GM19438 (cell line): Measurements from ENCODE around the gene PTPRF.
"Not testable (repeated sequence)": the region's sequence is repeated elsewhere in the genome, so short reads cannot be mapped to it uniquely, and the experiment has no call there.

Experiments
- ATAC-seq: cut with Tn5 transposase; IDR thresholded peaks from one replicate; pipeline ENCODE4 v1.9.1; 2021; ENCODE audit warnings: low read depth; ENCODE audit not compliant: unreplicated experiment

Gene PTPRF

DNA sequence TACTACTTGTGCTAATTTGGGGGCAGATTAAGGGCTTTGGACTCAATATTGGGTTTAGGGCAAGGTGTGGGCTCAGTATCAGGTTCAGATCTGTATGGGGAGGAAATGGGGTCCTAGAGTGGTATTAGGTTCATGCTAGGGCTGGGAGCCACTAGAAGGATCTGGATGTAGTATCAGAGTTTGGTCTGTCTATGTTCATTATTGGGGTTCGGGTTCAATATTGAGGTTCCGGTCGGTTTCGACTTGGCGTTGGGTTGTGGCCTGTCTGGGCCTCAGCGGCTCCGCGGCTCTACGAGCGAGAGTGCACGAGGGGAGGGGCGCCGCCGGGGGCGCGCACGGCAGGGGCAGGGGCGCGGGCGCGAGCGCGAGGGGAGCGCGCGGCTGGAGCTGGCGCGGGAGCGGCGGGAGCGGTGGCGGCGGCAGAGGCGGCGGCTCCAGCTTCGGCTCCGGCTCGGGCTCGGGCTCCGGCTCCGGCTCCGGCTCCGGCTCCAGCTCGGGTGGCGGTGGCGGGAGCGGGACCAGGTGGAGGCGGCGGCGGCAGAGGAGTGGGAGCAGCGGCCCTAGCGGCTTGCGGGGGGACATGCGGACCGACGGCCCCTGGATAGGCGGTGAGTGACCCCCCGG lies at the start of gene PTPRF:
PTPRF (plus strand) TSS at position 401 of the 624 bp plus-strand sequence. CDS start 14,193 bp downstream, outside the sequence.
- ATAC-seq, result no peak

DNA sequence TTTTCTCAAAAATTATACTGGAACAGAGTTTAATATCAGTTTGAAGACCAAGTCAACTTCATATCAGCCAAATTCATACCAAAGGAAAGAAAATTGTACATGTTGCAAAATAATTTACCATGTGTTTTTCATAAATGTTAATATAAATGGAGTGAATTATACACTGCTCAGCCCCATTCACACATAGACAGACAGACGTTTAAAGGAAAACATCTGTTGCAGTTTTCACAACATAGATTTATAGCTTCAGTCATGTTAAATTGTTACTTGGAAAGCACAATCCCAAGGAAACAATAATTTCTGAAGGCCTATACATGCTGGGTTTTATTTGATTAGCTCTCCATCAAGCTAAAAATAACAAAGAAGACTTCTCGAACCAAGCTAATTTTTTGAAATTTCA lies 49.2 kb upstream of the PTPRF start:
- ATAC-seq, result no peak

DNA sequence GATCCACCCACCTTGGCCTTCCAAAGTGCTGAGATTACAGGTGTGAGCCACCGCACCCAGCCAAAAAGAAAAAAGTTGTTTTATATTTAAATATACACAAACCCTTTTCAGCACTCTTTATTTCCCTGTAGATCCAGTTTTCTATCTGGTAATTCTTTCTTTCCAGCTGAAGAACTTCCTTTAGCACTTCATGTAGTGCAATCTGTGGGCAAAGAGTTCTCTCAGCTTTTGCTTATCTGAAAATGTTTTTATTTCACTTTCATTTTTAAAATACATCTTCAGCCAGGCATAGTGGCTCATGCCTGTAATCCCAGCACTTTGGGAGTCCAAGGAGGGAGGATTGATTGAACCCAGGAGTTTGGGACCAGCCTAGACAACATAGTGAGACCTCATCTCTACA lies 48.5 kb upstream of the PTPRF start:
- no peak for ATAC-seq

DNA sequence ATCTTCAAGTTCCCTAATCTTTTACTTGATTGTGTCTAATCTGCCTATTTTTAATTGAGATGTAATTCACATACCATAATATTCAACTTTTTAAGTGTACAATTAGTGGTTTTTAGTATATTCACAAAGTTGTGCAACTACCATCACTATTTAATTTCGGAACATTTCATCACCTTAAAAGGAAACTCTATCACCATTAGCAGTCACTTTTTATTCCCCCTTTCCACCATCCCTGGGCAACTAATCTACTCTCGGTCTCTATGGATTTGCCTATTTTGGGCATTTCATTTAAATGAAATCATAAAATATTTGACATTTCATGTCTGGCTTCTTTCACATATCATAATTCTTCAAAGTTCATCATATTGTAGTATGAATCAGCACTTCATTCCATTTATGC lies 46.3 kb upstream of the PTPRF start:
- ATAC-seq, result no peak

DNA sequence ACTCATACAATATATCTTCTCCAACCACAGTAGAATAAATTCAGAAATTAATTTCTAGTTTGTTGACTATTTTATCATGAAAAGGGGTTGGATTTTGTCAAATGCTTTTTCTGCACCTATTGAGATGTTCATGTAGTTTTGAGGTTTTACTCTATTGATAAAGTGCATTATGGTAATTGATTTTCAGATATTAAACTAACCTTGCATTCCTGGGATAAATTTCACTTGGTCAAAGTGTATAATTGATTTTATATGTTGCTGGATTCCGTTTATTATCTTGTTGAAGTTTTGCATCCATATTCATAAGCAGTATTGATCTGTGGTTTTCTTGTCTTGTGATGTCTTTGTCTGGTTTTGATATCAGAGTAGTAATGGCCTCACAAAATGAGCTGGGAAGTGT lies 42.5 kb upstream of the PTPRF start:
- ATAC-seq, result no peak

DNA sequence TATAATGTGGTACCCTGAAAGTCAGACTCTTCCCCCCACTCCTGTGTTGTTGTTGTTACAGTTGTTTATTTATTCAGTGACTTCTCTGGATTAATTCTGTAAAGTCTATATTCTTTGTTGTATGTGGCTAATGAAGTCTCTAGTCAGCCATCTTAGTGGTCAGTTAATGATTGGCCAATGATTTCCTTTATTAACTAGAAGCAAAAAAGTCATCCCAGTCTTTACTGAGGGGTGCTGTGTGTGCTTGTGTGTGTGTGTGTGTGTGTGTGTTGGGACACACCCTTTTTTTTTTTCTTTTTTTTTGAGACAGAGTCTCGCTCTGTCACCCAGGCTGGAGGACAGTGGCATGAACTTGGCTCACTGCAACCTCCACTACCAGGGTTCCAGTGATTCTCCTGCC lies 39.6 kb upstream of the PTPRF start:
- ATAC-seq, result no peak

DNA sequence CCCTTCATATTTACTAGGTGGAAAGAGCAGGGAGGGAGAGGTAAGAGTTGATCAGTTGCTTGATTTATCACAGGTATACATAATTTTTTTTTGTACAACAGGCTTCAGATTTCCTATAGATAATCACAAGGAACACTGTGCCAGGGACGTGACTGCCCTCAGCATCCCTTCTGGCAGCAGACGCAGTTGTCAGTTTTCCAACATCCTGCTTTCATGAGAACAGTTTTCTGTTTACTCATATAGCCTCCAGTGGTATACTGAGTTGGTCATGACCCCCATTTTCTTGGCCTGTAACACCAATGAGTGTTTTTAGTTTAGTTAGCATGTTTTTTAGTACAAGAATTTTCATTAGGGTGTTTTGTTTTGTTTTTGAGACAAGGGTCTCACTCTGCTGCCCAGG lies 37.9 kb upstream of the PTPRF start:
- no peak for ATAC-seq

DNA sequence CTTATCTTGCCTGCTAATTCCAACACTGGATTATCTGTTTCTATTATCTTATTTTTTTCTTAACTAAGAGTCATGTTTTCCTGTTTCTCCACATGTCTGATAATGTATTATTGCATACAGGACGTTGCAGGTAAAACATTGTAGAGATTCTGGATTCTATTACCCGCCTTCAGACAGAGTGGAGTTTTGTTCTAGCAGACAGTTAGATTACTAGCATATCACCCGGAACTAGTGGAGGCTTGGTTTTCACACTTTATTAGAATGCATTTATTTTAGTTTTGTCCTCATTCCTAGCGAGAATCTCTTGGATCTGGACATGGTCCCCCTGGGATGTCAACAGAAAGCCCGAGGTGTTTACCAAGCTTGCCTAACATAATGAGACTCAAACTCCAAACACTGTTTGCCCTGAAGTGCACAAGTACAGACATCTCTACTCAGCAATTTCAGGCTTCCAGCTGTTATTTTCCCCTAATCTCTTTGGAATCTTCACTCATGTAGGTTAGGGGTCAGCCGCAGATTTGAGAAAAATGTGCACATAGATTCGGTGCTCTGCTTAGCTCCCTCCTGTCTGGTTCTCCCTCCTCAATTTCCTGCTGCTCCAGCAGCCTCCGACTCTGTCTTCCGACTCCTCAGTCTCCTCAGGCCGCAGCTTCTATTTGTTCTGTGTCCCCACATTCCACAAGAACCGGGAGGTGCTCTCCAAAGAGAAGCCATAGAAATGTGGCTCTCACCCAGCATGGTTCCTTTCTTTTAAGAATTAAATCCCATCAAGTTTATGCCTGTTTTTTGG lies 36.8 kb upstream of the PTPRF start:
- no peak for ATAC-seq

DNA sequence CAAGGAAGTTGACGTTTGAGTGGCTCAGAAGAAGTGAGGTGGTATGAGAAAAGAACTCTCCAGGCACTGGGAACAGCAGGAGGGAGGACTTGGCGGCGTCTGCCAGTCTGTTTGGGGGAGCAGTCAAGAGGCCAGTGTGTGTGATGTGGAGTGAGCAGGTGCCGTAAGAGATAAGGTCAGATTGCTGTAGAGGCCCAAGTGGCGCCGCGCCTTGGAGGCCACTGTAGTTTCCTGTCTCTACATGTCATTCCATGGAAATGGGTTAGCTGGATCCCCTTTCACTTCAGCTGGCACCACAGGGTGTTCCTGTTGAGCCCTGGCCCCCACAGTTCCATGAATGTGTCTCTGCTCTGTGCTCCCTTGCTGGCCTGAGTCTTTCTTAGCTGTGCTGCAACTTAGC lies 35.5 kb upstream of the PTPRF start:
- no peak for ATAC-seq

DNA sequence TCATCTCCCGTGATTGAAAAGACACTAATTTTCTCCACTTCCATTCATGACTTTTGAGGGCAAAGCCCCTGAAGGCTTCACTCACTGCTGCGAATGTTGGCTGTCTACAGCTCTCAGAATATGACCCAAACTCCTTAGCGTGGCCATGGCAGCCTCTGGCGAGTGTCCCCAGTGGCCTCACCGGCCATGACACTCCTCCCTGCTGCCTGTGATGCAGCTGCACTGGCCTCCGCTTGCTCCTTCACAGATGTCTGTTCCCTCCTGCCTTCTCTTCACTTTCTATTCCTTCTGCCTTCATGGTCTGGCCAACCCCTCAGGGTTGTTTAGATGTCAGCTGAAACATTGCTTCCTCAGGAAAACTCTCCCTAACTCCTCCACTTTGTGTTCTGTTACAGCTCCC lies 30.8 kb upstream of the PTPRF start:
- ATAC-seq, result no peak

DNA sequence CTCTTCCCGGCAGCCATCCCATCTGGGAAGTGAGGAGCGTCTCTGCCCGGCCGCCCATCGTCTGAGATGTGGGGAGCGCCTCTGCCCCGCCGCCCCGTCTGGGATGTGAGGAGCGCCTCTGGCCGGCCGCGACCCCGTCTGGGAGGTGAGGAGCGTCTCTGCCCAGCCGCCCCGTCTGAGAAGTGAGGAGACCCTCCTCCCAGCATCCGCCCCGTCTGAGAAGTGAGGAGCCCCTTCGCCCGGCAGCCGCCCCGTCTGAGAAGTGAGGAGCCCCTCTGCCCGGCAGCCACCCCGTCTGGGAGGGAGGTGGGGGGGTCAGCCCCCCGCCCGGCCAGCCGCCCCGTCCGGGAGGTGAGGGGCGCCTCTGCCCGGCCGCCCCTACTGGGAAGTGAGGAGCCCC lies 28.9 kb upstream of the PTPRF start:
- not testable (repeated sequence) for ATAC-seq

DNA sequence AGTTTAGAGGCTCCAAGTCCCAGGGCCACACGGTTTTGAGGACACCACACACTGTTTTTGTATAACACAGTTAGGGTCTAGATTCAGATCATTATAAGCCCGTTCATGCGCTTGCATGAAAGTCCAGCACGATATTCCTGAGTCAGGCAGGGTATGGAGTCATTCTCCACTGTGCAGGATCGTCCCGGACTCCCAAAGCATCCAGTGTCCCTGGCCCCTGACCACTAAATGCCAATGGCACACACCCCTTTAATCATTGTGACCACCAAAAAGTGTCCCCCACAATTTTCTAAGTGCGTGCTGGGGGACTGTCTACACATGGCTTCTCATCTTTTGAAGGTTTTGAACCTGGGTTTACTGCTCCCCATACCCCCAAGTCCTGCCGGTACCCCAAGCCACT lies 27.1 kb upstream of the PTPRF start:
- ATAC-seq, result no peak

DNA sequence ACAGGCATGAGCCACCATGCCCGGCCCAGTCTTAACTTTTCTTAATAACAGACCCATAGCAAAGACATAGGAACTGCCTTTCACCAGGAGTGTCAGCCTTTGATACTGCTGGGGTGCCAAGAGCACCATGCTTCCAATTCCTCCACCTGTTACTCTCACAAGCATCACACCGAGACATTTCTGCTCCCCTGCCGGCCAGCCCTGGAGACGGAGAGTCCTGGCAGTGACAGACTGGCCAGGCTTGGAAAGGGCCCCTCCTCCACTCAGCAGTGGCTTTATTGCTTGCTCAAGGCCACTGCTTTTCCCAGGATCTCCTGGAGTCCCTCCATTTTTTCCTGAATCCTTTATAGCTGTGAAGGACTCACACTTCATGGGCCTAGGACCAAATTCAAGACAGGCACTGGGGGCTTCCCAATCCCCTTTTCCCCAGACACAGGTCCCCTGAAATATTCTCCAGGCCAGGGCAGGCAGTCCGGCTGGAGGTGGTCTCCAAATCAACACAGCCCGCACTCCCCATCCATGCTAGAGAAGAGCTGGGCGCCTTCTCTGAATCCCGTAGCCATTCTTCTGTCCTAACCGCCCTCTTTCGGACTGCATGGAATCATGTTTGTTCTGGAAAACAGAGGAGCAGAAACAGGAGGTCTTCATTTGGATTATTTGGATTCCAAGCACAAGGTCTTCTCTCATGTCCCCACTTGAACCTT lies 25.5 kb upstream of the PTPRF start:
- no peak for ATAC-seq

DNA sequence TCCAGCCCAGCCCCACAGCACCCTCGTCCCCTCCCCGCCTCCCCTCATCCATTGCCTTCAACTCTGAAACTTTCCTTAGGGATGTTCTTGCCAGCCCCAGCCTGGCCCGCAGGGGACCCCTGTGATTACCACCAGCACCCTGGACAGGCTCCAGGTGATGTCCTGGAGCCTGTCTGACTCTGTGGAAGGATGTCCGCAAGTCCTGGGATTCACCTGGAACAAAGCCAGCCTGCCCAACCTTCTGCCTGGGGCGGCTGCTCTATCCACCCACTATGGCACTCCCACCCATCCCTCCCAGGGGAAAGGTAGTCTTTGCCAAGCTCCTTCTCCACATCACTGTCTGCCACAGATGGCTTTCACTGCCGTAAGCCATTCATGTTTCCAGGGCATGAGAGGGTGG lies 24.4 kb upstream of the PTPRF start:
- ATAC-seq, result no peak

DNA sequence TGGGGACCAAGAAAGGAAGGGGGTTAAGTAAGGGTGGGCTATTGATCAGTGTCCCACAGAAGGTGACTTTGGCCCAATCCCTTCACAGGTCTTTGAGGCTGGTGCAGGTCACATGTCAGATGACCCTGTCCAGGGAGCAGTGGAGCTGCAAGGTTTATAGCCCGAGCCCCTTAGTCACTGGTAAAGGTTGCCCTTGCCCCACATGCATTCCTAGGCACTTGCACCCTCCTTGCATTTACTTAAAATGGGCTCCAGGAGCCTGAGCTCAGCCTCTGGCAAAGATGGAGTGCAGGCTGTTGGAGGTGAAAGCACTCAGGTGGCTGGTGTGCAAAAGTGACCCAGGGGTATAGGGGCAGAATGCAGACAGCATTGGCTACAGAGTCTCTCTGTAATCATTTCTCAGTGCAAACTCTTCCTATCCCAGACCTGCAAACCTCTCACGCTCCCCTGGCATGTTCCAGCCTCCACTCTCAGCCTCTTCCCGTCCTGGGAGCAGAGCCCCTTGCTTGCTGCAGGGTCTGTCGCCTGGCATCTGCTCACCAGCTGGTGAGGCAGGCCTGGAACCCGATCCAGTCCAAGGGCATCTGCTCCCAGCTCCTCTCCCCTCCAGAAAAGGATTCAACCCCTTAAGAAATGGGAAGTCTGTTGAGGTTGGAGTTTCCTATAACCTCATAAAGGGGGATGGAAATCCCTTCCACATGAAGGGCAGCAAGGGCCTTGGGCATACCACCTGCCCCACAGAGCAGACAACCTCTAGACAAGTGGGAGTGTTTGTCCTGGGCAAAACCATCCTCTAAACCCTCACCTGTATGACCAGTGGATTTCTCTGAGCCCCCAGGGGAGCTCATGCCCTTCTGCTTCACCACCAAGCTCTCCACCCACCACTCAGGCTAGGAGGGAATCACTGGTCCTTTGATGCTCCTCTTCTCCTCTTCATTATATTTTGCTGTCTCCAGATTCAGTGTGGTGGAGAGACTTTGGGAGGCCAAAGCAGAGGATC lies 23.1 kb upstream of the PTPRF start:
- no peak for ATAC-seq

DNA sequence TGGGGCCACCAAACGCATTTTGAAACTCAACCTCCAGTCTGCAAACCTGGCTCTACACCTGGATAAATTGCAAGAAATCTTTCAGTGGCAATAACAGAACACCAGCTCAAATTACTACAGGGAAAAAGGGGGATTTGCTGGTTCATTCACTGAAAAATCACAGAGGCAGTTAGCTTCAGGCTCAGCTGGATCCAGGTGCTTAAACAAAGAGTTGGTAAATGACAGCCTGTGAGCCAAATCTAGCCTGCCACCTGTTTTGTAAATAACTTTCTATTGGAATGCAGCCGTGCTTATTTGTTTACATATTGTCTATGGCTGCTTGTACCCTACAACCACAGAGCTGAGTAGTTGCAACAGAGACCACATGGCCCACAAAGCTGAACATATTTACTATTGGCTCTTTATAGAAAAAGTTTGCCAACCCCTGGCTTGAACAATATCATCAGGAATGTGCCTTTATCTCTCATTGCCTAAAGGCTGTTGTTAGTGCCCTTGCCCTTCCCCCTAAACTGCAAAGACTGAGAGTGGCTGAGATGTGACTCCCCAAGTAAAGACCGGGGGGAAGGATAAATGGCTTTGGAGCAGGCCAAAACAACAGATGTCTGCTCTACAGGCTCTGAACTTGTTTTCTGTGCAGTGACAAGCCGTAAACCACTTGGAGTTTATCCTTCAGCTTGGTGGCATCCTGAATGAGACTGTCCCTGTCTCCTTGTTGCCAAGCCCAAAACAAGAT lies 21.5 kb upstream of the PTPRF start:
- no peak for ATAC-seq

DNA sequence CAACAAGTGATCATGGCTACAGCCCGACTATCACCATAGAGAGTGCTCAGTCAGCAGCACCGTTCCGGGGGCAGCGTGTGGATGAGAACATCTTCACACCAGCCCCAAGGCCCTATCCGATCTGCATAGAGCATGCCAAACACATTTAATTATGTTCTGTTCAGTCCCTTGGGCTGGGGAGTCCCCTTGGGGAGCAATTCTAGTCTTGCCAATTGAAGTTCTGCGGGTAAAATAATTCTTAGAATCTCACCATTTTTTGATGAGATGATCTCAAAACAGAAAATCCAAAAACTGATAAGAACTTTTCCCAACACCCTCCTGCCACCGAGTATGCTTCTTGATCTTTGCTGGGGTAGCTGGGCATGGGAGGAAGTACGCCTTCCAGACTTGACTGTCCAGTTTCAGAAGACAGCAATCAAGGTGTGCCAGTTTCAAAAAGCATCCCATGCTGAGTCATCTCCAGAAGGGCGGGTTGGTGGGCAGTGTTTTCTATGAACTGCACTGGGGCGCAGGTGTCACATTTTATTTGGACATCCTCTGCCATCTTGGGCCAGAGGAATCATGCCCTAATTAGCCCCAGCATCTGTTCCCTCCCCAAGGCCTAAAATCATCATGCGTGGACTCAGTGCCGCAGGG lies 20.8 kb upstream of the PTPRF start:
- ATAC-seq, result no peak

DNA sequence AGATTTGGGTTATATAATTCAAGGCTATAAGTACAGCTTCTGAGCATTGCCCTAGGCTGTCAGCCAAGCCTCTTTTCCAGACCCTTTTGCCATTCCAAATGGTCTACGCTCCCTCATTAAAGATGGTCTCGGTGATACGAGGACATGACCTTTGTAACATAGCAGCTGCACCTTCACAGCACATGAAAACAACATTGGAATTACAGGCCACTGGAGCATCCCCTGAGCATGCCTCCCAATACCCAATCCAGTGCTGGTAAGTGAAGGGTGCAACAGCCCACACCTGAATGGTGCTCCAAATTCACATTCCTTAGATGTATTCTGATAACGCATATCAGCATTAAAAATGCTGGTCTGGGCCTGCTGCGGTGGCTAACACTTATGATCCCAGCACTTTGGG lies 20.1 kb upstream of the PTPRF start:
- no peak for ATAC-seq

DNA sequence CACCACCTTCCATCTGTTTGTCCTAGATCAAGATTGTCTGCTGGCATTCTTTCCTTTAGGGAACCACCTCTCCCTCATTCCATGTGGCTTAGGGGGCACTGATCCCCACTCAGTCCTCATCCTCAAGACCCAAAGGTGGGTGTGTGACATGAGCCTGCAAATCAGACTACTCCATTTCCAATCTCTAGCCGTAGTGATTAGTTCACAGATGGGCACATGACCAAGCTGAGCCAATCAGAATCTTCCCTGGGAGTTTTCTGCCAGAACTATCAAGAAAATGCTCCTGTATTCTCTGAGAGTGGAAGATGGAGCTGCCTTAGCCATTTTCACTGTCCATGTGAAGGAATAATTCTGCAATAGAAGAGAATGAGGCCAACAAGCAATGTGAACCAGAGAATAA lies 19.3 kb upstream of the PTPRF start:
- ATAC-seq, result no peak
